Nephron progenitor cell (in vitro differentiated cells): ENCODE measurements around the gene TBRG4.

Experiments used
- DNase-seq: peaks from one replicate; pipeline ENCODE4 v3.0.0; 2021
- H3K27ac Mint-ChIP-seq: 2 replicates; pipeline ENCODE4 v1.8.0; 2021; ENCODE audit warnings: mild to moderate bottlenecking, moderate library complexity, mixed read lengths
- H3K27me3 Mint-ChIP-seq: 2 replicates; pipeline ENCODE4 v1.8.0; 2021; ENCODE audit warnings: mild to moderate bottlenecking, low read depth, mixed read lengths; ENCODE audit not compliant: poor library complexity
- H3K36me3 Mint-ChIP-seq: 2 replicates; pipeline ENCODE4 v1.8.0; 2021; ENCODE audit warnings: low read depth, mixed read lengths
- H3K4me1 Mint-ChIP-seq: 2 replicates; pipeline ENCODE4 v1.8.0; 2021; ENCODE audit warnings: mixed read lengths
- H3K4me3 Mint-ChIP-seq: 2 replicates; pipeline ENCODE4 v1.8.0; 2021; ENCODE audit warnings: mild to moderate bottlenecking, moderate library complexity, mixed read lengths
- H3K9me3 Mint-ChIP-seq: 2 replicates; pipeline ENCODE4 v1.8.0; 2021; ENCODE audit warnings: mild to moderate bottlenecking, moderate library complexity, mixed read lengths
- CTCF ChIP-seq: fragments of 200-600 bp; sonication (generic); IDR thresholded peaks from 2 replicates; pipeline ENCODE4 v1.5.0; 2021; ENCODE audit warnings: antibody characterized with exemption

The TBRG4 gene

GRCh38 chr7:45111298-45112223 is at the start of gene TBRG4:
TBRG4 (minus strand) TSS chr7:45111697; CDS start chr7:45109237, 2,460 bp downstream.
- H3K4me1 Mint-ChIP-seq, result peaks cover 48% of the 10 kb centered on the region
- TF ChIP-seq CTCF, result peak; percentile 15
- peak; percentile 93 for DNase-seq
- no peaks in the 10 kb centered on the region for H3K9me3 Mint-ChIP-seq
- peak within 1 kb of the TSS; percentile 100 for H3K27ac Mint-ChIP-seq
- H3K4me3 Mint-ChIP-seq, result peak within 1 kb of the TSS; percentile 95
- H3K36me3 Mint-ChIP-seq, result peaks cover 17% of the 10 kb centered on the region
- peaks cover 36% of the 10 kb centered on the region for H3K27me3 Mint-ChIP-seq

DNA sequence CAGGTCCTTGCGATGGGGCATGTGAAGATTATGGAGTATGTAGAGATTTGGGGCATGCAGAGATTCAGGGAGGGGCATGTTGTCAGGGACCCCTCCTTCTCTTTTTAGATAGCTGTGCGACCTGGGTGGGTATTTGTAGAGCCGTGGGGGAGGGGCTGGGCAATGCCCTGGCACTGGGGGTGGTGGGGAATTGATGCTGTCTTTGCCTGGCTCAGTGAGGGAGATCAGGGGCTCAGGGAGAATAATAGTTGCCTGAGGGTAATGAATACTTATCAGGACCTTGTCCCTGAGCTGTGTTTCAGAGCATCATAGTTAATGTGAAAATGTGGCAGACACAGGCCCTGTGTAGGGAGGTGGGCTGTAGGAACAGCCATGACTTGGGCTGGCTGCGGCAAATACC is 49.6 kb upstream of the TBRG4 start:
- Mint-ChIP-seq H3K4me3 (no peak overlapping the region), H3K4me1 (no peaks in the 10 kb centered on the region), H3K27ac (no peak overlapping the region), H3K27me3 (peaks cover 58% of the 10 kb centered on the region), H3K9me3 (peaks cover 10% of the 10 kb centered on the region), H3K36me3 (no peaks in the 10 kb centered on the region)
- TF ChIP-seq CTCF, result no peak
- DNase-seq, result no peak

DNA sequence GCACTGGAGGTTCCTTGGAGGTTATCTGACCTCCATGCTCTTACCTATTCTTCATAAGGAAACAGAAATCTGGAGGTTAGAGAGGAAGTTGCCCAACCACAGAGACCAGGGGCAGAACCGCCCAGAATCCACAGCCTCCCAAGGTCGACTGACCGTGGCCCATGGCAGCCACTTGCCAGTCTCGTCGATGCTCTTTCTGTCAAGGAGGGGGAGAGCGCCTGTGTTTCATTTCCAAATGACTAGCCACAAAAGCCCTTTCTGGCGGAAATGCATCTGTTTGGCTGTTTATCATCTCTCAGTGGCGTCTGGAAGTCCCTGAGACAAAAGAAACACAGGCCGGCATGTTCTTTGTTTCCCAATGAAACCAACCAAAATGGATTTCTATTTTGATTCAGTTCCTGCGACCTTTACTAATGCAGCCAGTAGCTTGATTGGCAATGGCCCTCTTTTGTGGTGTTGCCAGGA is 49.0 kb upstream of the TBRG4 start:
- no peak overlapping the region for H3K27ac Mint-ChIP-seq
- no peaks in the 10 kb centered on the region for H3K36me3 Mint-ChIP-seq
- H3K27me3 Mint-ChIP-seq, result peaks cover 65% of the 10 kb centered on the region
- DNase-seq, result no peak
- no peak for TF ChIP-seq CTCF
- H3K4me1 Mint-ChIP-seq, result no peaks in the 10 kb centered on the region
- H3K4me3 Mint-ChIP-seq, result no peak overlapping the region
- peaks cover 10% of the 10 kb centered on the region for H3K9me3 Mint-ChIP-seq

- H3K4me3 Mint-ChIP-seq, result no peak overlapping the region
- no peaks in the 10 kb centered on the region for H3K4me1 Mint-ChIP-seq
- DNase-seq, result no peak
- H3K9me3 Mint-ChIP-seq, result peaks cover 4% of the 10 kb centered on the region
- H3K27me3 Mint-ChIP-seq, result peaks cover 72% of the 10 kb centered on the region
- no peaks in the 10 kb centered on the region for H3K36me3 Mint-ChIP-seq
- TF ChIP-seq CTCF, result no peak
- H3K27ac Mint-ChIP-seq, result no peak overlapping the region
Measured at GRCh38 chr7:45159296-45159695, 47.8 kb upstream of the TBRG4 start.

- TF ChIP-seq CTCF, result no peak
- peaks cover 73% of the 10 kb centered on the region for H3K27me3 Mint-ChIP-seq
- no peak overlapping the region for H3K4me3 Mint-ChIP-seq
Measured at GRCh38 chr7:45158471-45158870, 47.0 kb upstream of the TBRG4 start.

More at GRCh38 chr7:45158471-45158870, 47.0 kb upstream of the TBRG4 start:
- no peak for DNase-seq
- Mint-ChIP-seq H3K9me3 (peaks cover 4% of the 10 kb centered on the region), H3K4me1 (peaks cover 2% of the 10 kb centered on the region), H3K36me3 (no peaks in the 10 kb centered on the region), H3K27ac (no peak overlapping the region)
